Occipital lobe (tissue), 2 donors: ENCODE measurements around the gene ROPN1B. TPM values are rescaled to one million over a fixed set of nuclear protein-coding genes. Genes with fewer than 3 reads are reported as not detected.
"Not testable (repeated sequence)": the region's sequence is repeated elsewhere in the genome, so short reads cannot be mapped to it uniquely, and the experiment has no call there.

ENCODE experiments used
- DNase-seq: peaks from one replicate; lab custom pipeline; 2025; lab: John Stamatoyannopoulos, UW
- total RNA-seq: library from RNA; depleted of rRNA; stranded (reverse); fragments of >200 nt; gene quantifications from one replicate; pipeline ENCODE4 v1.2.3, GENCODE V29; 2014

The ROPN1B gene
- total RNA-seq: 0.31 TPM

DNA sequence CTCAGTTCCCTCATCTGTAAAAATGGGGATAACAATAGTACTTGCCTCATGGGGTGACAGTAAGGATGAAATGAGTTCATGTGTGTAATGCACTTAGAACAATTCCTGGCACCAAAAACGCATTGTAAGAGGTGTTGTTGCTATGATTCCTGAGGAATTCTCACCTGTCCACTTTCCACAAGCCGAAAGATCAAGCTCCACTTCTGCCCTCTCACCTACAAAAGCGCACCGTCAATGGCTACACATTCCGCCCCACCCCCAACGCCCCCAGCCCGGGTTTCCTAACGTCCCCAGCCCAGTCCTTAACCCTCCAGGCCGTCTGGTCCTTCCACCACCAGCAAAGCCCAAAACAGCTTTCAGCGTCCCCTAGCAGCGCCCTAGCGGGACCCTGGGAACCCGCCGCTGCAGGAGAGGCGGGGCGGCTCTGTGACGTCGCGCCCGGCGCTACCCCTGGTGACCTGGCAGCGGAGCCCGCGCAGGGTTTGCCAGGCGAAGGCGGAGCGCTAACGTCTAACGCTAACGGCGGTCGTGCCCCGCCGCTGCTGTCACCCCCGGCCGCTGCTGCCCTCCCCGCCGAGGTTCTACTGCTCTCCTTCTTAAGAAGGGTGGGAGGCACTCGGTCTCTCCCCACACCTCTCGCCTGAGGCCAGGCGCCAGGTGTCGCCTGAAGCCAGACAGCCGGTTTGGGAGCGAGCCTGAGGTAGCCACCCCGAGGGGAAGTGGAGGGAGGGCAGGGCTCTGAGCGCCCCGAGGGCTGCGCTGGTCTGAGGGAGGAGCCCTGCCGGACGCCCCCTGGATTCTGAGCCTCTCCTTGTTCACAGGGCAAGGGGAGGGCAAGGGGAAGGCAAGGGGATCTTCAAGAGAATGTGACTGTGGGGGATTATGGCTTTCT, at the start of gene ROPN1B:
Gene ROPN1B, plus strand, starts transcription at position 478 of the 892 bp plus-strand sequence. CDS start 2,877 bp downstream, outside the sequence.
- not testable (repeated sequence) for DNase-seq

DNA sequence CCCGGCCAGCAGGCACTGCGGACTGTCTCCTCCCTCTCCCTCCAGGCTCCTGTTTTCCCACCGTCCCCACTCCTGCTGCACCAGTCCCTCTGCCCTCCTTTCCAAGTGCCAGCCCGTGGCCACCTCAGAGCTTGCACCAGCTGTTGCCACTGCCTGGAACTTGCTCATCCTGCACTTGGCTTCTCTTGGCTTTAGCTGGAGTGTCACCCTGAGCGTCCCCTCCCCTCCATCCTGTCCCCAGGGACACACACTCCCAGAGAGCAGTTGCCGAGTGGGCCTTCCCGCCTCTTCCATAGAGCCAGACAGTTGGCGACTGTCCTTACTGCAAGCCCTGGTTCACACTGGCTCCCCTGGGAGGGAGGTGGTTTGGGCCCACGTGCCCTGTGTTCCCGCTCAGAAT, 48.8 kb upstream of the ROPN1B start:
- DNase-seq: not testable (repeated sequence)

DNA sequence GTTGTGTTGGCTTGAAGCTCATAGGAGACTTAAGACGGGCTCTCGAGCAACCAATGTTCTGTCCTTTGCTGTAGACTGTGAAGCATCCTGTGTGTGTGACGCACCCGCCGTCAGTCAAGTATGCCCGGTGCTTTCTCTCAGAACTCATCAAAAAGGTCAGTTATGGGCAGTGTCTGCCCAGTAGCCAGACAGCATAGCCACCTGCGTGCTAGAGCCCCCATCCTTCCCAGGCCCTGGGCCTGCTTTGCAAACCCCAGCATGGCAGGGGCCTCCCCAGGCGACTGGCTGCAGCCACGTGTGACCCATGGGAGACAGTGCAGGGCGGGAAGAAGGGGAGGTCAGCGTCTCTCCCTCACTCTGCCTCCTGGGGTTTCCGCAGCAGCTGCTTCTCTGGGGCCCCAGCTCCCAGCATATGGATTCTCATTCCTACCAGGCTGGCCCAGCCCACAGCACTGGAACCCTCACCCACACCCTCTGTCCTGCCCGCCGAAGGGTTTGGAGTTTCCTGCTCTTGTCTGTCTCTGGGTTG, 48.2 kb upstream of the ROPN1B start:
- not testable (repeated sequence) for DNase-seq

DNA sequence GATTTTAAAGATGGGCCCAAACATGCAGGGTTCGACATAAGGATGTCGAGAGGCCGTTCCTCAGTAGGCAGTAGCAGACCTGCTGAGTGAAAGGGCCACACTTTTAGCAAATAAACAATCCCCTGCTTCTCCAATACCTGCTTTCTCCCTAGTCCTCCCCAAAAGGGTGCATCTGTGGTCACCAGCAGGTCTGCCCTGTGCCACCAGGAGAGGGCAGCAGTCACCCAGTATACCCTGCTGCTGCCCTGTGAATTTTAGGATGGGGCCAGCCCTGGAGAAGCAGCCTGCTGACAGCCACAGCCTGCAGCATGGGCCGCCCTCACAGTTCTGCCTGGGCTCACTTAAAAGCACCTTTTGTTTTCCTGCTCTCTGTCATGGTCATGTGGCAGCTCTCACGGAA, 47.3 kb upstream of the ROPN1B start:
- peak; percentile 14 for DNase-seq

DNA sequence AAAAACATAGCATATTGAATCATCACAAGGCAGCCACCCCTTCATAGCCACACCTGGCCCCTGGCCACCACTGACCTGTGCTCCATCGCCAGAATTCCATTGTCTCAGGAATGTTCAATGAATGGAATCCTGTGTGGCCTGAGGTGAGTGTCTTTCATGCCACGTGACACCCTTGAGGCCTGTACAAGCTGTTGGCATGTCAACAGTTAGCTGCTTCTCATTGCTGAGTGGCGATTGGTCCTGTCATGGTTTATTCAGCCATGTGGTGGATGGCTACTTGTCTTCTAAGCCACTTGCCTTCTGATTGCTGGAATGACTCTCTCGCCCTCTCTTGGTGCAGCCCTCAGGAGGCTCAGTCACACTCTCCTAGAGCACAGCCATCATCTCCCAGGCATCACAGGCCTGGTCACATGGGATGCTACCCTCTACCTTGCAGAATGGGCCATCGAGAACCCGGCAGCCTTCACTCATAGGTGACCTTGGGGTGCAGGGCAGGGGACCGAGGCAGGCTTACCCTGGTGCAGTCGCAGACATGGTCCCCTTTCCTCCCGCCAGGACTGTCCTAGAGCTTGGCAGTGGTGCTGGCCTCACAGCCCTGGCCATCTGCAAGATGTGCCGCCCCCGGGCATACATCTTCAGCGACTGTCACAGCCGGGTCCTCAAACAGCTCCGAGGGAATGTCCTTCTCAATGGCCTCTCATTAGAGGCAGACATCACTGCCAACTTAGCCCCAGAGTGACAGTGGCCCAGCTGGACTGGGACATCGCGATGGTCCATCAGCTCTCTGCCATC, 45.5 kb upstream of the ROPN1B start:
- not testable (repeated sequence) for DNase-seq

DNA sequence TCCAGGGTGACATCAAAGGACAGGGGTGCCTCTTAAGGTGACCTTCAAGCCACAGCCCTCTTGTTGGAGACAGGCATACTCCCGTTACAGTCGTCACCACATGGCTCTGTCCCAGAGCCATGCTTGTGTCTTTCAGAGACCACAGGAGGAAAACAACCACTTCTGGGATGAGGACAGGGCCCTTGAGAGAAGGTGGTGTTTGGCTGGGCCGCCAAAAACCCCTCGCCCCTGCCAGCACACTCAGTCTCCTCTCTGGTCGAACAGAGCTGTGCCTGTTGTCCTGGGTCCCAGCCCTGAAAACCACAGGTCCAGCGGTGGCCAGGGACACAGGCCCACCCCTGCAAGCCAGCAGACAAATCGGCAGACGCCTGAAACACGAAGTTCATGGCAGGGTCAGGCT, 44.7 kb upstream of the ROPN1B start:
- DNase-seq: not testable (repeated sequence)

DNA sequence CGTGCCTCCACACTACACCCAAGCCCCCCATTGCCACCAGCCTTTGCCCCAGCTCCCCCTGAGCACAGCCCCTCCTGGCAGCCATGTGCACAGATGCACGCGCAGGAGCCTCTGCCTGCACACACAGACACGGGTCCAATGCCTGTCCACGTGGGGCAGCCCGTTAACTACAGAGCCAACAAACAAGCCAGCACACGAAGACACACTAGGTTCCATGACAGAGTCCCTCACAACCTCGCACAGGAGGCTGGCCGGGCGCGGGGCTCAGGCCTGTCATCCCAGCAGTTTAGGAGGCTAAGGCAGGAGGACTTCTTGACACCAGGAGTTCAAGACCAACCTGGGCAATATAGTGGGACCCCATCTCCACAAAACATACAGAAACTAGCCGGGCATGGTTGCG, 43.3 kb upstream of the ROPN1B start:
- not testable (repeated sequence) for DNase-seq

DNA sequence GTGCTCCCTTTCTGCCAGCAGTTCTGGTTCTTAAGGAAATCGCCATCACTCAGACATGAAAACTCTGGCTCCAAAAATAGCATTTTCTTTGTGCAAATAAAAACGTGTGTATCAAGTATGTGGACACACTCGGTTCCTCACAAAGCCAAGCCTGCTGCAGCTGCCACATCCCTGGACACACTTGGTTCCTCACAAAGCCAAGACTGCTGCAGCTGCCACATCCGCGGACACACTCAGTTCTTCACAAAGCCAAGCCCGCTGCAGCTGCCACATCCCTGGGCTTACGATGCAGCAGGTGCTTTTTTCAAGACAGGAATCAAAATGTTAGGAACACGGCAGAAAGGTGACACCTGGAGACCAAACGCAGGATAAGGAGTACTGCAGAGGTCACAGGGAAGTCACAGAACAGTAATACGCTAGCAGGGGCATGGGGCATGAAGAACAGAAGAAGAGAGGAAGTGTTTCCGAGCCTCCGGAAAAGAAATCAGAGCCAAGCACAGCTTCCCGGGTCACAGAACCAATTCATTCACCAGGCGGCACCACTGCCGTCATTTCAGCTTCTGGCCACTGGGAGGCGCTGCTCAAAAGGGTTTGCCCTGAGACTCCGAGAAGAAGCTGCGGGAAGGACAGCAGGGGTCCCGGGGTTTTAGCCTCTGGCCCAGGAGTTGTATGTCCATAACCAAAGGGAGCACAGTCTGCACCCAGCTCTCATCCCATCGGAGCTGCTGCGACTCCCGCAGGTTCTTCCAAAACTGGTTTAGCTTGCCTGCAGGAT, 40.0 kb upstream of the ROPN1B start:
- not testable (repeated sequence) for DNase-seq

DNA sequence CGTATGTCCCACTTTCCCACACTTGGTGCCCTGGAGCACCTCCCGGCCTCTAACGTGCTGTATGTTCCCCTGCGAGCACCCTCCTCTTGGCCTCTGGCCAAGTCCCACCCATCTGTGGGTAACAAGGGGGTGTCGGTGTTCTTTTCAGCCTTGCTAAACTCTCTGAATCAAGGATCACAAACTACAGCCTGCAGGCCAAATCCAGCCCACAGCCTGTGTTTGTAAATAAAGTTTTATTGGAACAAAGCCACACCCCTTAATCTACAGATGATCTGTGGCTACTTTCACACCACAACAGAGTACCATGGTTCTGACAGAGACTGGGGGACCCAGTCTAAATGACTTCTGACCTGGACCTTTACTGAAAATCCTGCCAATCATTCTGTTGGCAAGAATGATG, 39.2 kb upstream of the ROPN1B start:
- DNase-seq: not testable (repeated sequence)

DNA sequence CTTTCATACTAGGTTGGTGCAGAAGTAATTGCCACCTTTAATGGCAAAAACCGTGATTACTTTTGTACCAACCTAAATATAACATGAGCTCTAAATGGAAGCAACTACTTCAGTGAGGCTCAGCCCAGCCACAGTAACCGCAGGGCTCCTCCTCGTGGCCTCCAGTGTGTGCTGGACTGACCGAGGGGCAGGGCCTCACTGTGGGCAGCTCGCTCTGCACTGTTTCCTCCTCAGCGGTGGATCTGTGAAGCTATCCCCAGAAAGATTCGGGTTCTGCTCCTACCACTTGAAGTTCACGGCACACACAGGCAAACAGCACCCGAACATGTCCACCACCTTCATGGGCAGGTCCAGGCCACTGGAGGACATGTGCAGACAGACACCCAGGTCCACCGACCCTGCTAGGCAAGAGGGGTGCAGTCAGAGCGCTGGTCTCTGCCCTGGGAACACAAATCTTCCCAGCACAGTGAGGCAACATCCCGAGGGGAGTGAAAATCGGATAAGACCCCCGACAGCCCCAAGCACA, 37.6 kb upstream of the ROPN1B start:
- DNase-seq: not testable (repeated sequence)

DNA sequence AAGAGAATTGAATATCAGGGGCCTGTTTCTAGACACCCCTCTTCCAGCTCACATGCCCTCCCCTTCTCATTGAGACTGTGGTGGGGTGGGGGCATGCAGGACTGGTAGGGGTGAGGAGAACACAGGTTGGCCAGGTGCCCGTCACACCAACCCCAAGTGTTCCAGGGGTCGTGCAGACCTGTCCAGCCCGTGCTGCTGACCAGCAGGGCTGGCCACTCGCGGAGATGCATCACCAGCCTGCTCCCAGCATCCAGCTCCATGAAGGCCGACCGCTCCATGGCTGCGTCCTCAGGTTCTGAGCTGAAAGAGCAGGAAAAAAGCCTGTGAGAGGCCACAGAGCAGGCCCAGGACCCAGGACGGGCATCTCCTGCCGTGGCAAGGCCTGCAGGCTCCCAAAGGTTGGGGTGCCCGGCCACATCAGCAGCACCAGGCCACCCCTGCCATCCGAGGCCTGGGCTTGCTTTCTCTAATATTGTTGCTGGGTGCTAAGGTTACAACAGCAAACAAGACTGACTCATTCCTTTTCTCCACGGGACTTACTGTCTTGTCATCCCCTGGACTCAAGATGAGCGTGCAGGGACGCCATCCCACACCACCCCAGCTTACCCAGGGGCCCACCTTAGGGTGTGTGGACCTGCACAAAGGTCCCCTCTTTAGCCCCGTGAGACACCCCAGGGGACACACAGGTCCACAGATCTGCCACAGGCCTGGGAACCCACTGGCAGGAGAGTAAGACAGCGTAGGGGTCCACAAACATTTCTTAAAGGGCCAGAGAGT, 35.4 kb upstream of the ROPN1B start:
- not testable (repeated sequence) for DNase-seq

DNA sequence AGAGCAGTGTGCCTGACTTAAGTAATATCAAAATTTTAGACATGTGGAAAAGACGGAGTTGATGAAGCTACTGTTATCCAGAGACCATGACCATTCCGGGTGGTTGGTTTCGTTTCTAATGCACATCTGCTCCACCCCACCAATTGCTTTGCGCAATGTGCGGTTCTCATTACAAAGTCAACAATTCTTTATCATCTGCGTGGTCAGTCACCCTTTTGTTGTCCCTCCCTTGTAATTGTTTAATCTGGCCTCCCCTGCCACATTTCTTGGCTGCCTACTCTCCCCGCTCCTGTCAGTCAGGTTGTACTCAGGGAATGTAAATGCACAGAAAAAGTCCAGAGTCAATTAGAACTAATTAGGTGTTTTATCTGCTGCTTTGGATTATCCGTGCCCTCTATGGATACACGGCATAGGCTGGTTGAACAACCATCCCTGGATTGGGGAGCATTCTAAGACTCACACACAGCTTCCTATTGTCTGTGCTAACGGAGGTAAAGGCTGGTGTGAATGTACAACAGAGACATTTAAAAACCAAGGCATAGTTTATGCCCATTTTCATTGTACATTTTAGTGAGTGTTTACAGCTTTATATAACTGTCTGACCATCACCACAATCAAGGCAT, 33.6 kb upstream of the ROPN1B start:
- not testable (repeated sequence) for DNase-seq

DNA sequence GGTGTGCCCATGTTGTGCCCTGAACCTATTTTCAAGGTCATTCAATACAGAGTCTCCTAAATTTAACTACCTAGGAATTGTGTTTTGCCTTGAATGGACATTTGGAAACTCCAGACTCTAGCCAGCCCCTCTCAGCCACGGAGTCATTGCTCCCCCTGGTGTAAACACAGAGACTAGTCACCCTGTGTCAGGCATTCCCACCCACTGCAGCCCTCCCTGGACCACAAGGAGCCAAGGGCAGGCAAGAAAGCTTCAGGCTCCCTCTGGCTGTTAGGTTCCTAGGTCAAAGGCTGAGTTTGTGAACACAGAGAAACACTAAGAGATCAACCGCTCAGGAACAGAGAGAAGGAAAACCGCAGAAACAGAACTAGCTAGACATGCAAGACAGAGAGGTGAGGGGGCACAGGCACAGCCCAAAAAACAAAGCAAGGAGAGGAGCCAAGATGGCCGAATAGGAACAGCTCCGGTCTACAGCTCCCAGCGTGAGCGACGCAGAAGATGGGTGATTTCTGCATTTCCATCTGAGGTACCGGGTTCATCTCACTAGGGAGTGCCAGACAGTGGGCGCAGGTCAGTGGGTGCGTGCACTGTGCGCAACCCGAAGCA, 32.7 kb upstream of the ROPN1B start:
- not testable (repeated sequence) for DNase-seq

DNA sequence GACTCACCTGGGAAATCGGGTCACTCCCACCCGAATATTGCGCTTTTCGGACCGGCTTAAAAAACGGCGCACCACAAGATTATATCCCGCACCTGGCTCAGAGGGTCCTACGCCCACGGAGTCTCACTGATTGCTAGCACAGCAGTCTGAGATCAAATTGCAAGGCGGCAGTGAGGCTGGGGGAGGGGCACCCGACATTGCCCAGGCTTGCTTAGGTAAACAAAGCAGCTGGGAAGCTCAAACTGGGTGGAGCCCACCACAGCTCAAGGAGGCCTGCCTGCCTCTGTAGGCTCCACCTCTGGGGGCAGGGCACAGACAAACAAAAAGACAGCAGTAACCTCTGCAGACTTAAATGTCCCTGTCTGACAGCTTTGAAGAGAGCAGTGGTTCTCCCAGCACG, 32.1 kb upstream of the ROPN1B start:
- not testable (repeated sequence) for DNase-seq

DNA sequence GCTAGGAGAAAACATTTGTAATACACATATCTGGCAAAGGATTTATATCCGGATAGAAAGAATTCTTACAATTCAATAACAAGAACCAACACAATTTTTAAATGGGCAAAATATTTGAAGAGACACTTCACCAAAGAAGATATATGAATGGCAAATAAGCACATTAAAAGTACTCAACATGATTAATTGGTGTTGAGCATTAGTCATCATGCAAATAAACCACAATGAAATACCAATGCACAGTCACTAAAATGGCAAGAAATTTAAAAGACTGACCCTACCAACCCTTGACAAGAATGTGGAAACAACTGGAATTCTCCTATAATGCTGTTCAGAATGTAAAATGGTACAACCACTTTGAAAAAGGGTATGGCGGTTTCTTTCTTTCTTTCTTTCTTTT, 21.2 kb upstream of the ROPN1B start:
- not testable (repeated sequence) for DNase-seq

DNA sequence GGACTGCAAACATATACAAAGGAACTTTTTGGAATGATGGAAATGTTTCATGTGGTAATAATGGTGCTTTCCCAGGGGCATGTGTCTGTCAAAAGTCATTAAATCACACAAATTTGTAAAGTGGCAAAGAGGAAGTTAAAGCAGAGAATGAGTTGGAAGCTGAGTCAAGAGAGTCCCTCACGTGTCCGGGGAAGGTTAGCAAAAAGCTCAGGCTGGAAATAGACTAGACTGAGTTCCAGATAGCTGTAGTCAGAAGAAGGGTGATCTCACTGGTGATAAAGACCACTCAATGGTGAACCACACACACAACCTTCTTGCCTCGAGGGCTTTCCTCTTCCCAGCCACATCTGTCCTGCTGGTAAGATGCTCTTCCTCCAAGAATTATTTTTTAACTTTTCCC, 20.1 kb upstream of the ROPN1B start:
- not testable (repeated sequence) for DNase-seq

DNA sequence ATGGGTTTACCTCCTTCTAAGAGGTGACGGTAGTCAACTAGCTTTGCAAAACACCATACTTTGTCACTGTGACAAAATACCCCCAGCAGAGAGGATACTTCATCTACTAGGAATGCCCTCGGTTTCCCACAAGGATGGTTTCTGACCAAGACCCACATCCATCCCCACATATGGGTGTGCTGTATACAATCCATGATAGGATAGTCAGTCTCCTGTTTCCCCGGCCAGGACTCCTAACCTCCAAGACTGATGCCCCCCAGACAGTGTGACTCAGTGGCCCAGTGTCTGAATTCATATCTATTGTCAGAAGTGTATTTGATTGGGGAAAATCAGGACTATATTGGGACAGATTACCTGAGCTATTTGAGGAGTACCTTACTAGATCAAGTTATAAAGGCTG, 17.8 kb upstream of the ROPN1B start:
- DNase-seq: not testable (repeated sequence)

DNA sequence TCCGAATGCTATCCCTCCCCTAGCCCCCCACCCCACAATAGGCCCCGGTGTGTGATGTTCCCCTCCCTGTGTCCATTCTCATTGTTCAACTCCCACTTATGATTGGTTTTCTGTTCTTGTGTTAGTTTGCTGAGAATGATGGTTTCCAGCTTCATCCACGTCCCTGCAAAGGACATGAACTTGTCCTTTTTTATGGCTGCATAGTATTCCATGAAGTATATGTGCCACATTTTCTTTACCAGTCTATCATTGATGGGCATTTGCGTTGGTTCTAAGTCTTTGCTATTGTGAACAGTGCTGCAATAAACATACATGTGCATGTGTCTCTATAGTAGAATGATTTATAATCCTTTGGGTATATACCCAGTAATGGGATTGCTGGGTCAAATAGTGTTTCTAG, 12.0 kb upstream of the ROPN1B start:
- DNase-seq: not testable (repeated sequence)
